ENCODE data around the gene C1orf56.

C1orf56 gene

DNA sequence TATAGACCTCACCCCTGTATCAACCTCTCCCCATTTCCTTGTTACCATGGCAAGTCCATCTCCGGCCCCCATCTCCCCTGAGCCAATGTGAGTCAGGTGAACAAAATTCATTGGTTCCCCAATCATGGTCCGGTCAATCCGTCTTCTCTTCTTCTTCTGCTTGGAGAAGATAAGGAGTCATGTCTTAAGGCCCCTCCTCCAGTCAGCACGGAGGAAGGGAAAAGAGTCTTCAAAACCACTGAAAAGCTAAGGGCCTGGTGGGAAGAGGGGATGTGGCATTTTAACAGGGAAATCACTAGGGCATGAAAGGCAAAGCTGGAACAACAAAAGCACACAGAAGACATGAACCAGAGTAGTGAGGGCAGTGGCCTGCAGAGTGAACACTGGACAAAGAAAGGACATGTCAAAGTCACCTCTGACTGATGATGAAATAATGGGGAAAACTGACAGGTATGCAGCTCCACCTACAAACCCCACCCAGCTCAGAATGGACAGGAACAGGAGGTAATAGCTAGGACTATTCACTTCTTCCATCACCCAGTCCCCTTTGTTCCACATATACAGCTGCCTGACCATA, 7.5 kb downstream of the C1orf56 start:
- no peak for DNase-seq
- no peak overlapping the region for H4K5ac ChIP-seq (ENCODE audit: low read length)
- H3K18ac ChIP-seq (ENCODE audit: low read length) = no peak overlapping the region
- no peak overlapping the region for H2BK15ac ChIP-seq (replicated peaks; ENCODE audit: low read depth)
- H3K4me3 ChIP-seq (ENCODE audit: low read length) = no peak overlapping the region
- H3K27ac ChIP-seq (ENCODE audit: low read depth, low read length) = no peak overlapping the region
- no peak overlapping the region for H2AK5ac ChIP-seq (ENCODE audit: low read length)
- H3K79me1 ChIP-seq (ENCODE audit: low read length) = peaks cover 20% of the 10 kb centered on the region
- no peak overlapping the region for H2BK5ac ChIP-seq (ENCODE audit: low read length)
- no peak overlapping the region for H3K4ac ChIP-seq (ENCODE audit: low read depth, low read length)
- peaks cover 7% of the 10 kb centered on the region for H3K4me1 ChIP-seq (ENCODE audit: control insufficient read depth, low read depth, low read length)
- no peak overlapping the region for H4K8ac ChIP-seq (ENCODE audit: low read depth, low read length)
- H3K79me2 ChIP-seq (ENCODE audit: control insufficient read depth, insufficient read depth, low read length) = peaks cover 38% of the 10 kb centered on the region
- H3K4me2 ChIP-seq (ENCODE audit: low read length) = no peak overlapping the region
- H3K27me3 ChIP-seq (ENCODE audit: insufficient read depth, low read length, poor library complexity) = no peaks in the 10 kb centered on the region
- no peak overlapping the region for H3K23ac ChIP-seq (ENCODE audit: low read length)
- H3K36me3 ChIP-seq (ENCODE audit: control insufficient read depth, insufficient read depth, low read length) = peaks cover 21% of the 10 kb centered on the region
- H2BK120ac ChIP-seq (ENCODE audit: low read depth, low read length) = no peak overlapping the region
- WGBS (ENCODE audit: extremely low coverage, insufficient coverage, low lambda C conversion rate) = no CpG with 5 or more reads among the region's 4 CpGs
- H3K56ac ChIP-seq (ENCODE audit: low read length) = no peak overlapping the region
- no peak overlapping the region for H3K9ac ChIP-seq (ENCODE audit: low read length)

DNA sequence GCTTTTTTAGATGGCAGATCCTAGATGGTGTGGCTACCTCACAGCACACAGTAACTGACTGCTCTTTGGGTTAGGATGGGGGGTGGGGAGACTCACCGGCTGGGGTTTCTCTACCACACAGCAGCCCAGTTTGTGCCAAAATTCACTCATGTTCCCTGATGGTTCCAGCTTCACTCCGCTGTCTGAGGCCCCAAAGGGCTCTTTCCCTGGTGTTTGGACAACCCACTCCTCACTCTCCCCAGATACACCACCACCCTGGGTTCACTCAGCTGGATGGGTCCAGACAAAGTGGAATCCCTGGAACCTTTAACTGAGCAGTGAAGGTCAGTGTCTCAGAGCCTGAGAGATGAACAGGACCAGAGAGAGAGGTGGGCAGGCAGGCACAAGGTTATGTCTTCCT, 8.0 kb downstream of the C1orf56 start:
- H4K8ac ChIP-seq (ENCODE audit: low read depth, low read length) = no peak overlapping the region
- peaks cover 21% of the 10 kb centered on the region for H3K36me3 ChIP-seq (ENCODE audit: control insufficient read depth, insufficient read depth, low read length)
- H3K56ac ChIP-seq (ENCODE audit: low read length) = no peak overlapping the region
- H2AK5ac ChIP-seq (ENCODE audit: low read length) = no peak overlapping the region
- no peak for DNase-seq
- peaks cover 20% of the 10 kb centered on the region for H3K79me1 ChIP-seq (ENCODE audit: low read length)
- no peaks in the 10 kb centered on the region for H3K27me3 ChIP-seq (ENCODE audit: insufficient read depth, low read length, poor library complexity)
- H2BK120ac ChIP-seq (ENCODE audit: low read depth, low read length) = no peak overlapping the region
- no peak overlapping the region for H2BK5ac ChIP-seq (ENCODE audit: low read length)
- peaks cover 38% of the 10 kb centered on the region for H3K79me2 ChIP-seq (ENCODE audit: control insufficient read depth, insufficient read depth, low read length)
- no peak overlapping the region for H2BK15ac ChIP-seq (replicated peaks; ENCODE audit: low read depth)
- H3K4me3 ChIP-seq (ENCODE audit: low read length) = no peak overlapping the region
- H3K27ac ChIP-seq (ENCODE audit: low read depth, low read length) = no peak overlapping the region
- no peak overlapping the region for H3K23ac ChIP-seq (ENCODE audit: low read length)
- H3K4me2 ChIP-seq (ENCODE audit: low read length) = no peak overlapping the region
- H3K4me1 ChIP-seq (ENCODE audit: control insufficient read depth, low read depth, low read length) = peaks cover 7% of the 10 kb centered on the region
- no peak overlapping the region for H4K5ac ChIP-seq (ENCODE audit: low read length)
- H3K4ac ChIP-seq (ENCODE audit: low read depth, low read length) = no peak overlapping the region
- WGBS (ENCODE audit: extremely low coverage, insufficient coverage, low lambda C conversion rate) = no CpG with 5 or more reads among the region's 2 CpGs
- H3K9ac ChIP-seq (ENCODE audit: low read length) = no peak overlapping the region
- no peak overlapping the region for H3K18ac ChIP-seq (ENCODE audit: low read length)

GRCh38 chr1:151056149-151056548, 8.6 kb downstream of the C1orf56 start:
- no peak overlapping the region for H4K8ac ChIP-seq (ENCODE audit: low read depth, low read length)
- peak overlapping the region; percentile 4 for H3K4me2 ChIP-seq (ENCODE audit: low read length)
- H3K79me2 ChIP-seq (ENCODE audit: control insufficient read depth, insufficient read depth, low read length) = peaks cover 42% of the 10 kb centered on the region
- H3K4ac ChIP-seq (ENCODE audit: low read depth, low read length) = no peak overlapping the region
- no peak for DNase-seq
- H3K4me3 ChIP-seq (ENCODE audit: low read length) = no peak overlapping the region
- H3K4me1 ChIP-seq (ENCODE audit: control insufficient read depth, low read depth, low read length) = peaks cover 7% of the 10 kb centered on the region
- H2BK15ac ChIP-seq (replicated peaks; ENCODE audit: low read depth) = no peak overlapping the region
- no peak overlapping the region for H2BK120ac ChIP-seq (ENCODE audit: low read depth, low read length)
- H3K27me3 ChIP-seq (ENCODE audit: insufficient read depth, low read length, poor library complexity) = no peaks in the 10 kb centered on the region
- no peak overlapping the region for H4K5ac ChIP-seq (ENCODE audit: low read length)
- no peak overlapping the region for H2BK5ac ChIP-seq (ENCODE audit: low read length)
- H3K56ac ChIP-seq (ENCODE audit: low read length) = peak overlapping the region; percentile 59
- peaks cover 20% of the 10 kb centered on the region for H3K79me1 ChIP-seq (ENCODE audit: low read length)
- no peak overlapping the region for H3K18ac ChIP-seq (ENCODE audit: low read length)
- peak overlapping the region; percentile 53 for H3K9ac ChIP-seq (ENCODE audit: low read length)
- H2AK5ac ChIP-seq (ENCODE audit: low read length) = no peak overlapping the region
- H3K27ac ChIP-seq (ENCODE audit: low read depth, low read length) = no peak overlapping the region
- H3K36me3 ChIP-seq (ENCODE audit: control insufficient read depth, insufficient read depth, low read length) = peaks cover 21% of the 10 kb centered on the region
- H3K23ac ChIP-seq (ENCODE audit: low read length) = no peak overlapping the region
- WGBS (ENCODE audit: extremely low coverage, insufficient coverage, low lambda C conversion rate) = no CpG with 5 or more reads among the region's 2 CpGs

GRCh38 chr1:151058692-151059091, 11.1 kb downstream of the C1orf56 start:
- Histone ChIP-seq H3K27ac (ENCODE audit: low read depth, low read length) (peak overlapping the region; percentile 81), H2BK120ac (ENCODE audit: low read depth, low read length) (peak overlapping the region; percentile 5), H3K18ac (ENCODE audit: low read length) (peak overlapping the region; percentile 72), H3K4me1 (ENCODE audit: control insufficient read depth, low read depth, low read length) (peaks cover 7% of the 10 kb centered on the region), H3K79me2 (ENCODE audit: control insufficient read depth, insufficient read depth, low read length) (peaks cover 62% of the 10 kb centered on the region), H2BK5ac (ENCODE audit: low read length) (peak overlapping the region; percentile 66), H4K5ac (ENCODE audit: low read length) (no peak overlapping the region), H3K4me3 (ENCODE audit: low read length) (peak overlapping the region; percentile 91), H3K36me3 (ENCODE audit: control insufficient read depth, insufficient read depth, low read length) (peaks cover 12% of the 10 kb centered on the region), H2AK5ac (ENCODE audit: low read length) (peak overlapping the region; percentile 81), H3K79me1 (ENCODE audit: low read length) (peaks cover 20% of the 10 kb centered on the region), H3K4ac (ENCODE audit: low read depth, low read length) (peak overlapping the region; percentile 45), H3K27me3 (ENCODE audit: insufficient read depth, low read length, poor library complexity) (no peaks in the 10 kb centered on the region), H3K9ac (ENCODE audit: low read length) (peak overlapping the region; percentile 89), H4K8ac (ENCODE audit: low read depth, low read length) (no peak overlapping the region), H3K56ac (ENCODE audit: low read length) (peak overlapping the region; percentile 96), H3K4me2 (ENCODE audit: low read length) (peak overlapping the region; percentile 90), H3K23ac (ENCODE audit: low read length) (no peak overlapping the region), H2BK15ac (replicated peaks; ENCODE audit: low read depth) (no peak overlapping the region)
- WGBS (ENCODE audit: extremely low coverage, insufficient coverage, low lambda C conversion rate) = no CpG with 5 or more reads among the region's 10 CpGs
- peak; percentile 76 for DNase-seq

- no peak within 1 kb of the TSS for H2BK15ac ChIP-seq (replicated peaks; ENCODE audit: low read depth)
- no peaks in the 10 kb centered on the region for H3K27me3 ChIP-seq (ENCODE audit: insufficient read depth, low read length, poor library complexity)
- peaks cover 18% of the 10 kb centered on the region for H3K79me1 ChIP-seq (ENCODE audit: low read length)
- peak within 1 kb of the TSS; percentile 96 for H3K56ac ChIP-seq (ENCODE audit: low read length)
- H2BK120ac ChIP-seq (ENCODE audit: low read depth, low read length) = peak within 1 kb of the TSS; percentile 76
- H3K4me2 ChIP-seq (ENCODE audit: low read length) = peak within 1 kb of the TSS; percentile 90
- peak within 1 kb of the TSS; percentile 89 for H3K9ac ChIP-seq (ENCODE audit: low read length)
- H4K8ac ChIP-seq (ENCODE audit: low read depth, low read length) = peak within 1 kb of the TSS; percentile 69
- H2BK5ac ChIP-seq (ENCODE audit: low read length) = peak within 1 kb of the TSS; percentile 66
- H2AK5ac ChIP-seq (ENCODE audit: low read length) = peak within 1 kb of the TSS; percentile 81
- H3K27ac ChIP-seq (ENCODE audit: low read depth, low read length) = peak within 1 kb of the TSS; percentile 92
- peak; percentile 94 for DNase-seq
- peaks cover 8% of the 10 kb centered on the region for H3K4me1 ChIP-seq (ENCODE audit: control insufficient read depth, low read depth, low read length)
- peaks cover 66% of the 10 kb centered on the region for H3K79me2 ChIP-seq (ENCODE audit: control insufficient read depth, insufficient read depth, low read length)
- H3K4me3 ChIP-seq (ENCODE audit: low read length) = peak within 1 kb of the TSS; percentile 91
- peak within 1 kb of the TSS; percentile 92 for H4K5ac ChIP-seq (ENCODE audit: low read length)
- H3K4ac ChIP-seq (ENCODE audit: low read depth, low read length) = peak within 1 kb of the TSS; percentile 95
- H3K36me3 ChIP-seq (ENCODE audit: control insufficient read depth, insufficient read depth, low read length) = peaks cover 9% of the 10 kb centered on the region
- H3K23ac ChIP-seq (ENCODE audit: low read length) = peak within 1 kb of the TSS; percentile 95
- peak within 1 kb of the TSS; percentile 94 for H3K18ac ChIP-seq (ENCODE audit: low read length)
- WGBS (ENCODE audit: extremely low coverage, insufficient coverage, low lambda C conversion rate) = no CpG with 5 or more reads among the region's 58 CpGs
Observed at GRCh38 chr1:151059109-151060006, 11.8 kb downstream of the C1orf56 start, which contains the start of gene CDC42SE1. TSS of gene CDC42SE1 (minus strand) at chr1:151059622. CDS start at chr1:151055730, 3,892 bp downstream.
